ENCODE data around the gene RAP1A. TPM values are rescaled to one million over a fixed set of nuclear protein-coding genes. Genes with fewer than 3 reads are reported as not detected.

RAP1A gene
- total RNA-seq, 4 donors from 2014 or later: 61.4 to 167 (median 95.0) TPM

- TF ChIP-seq CTCF (IDR thresholded peaks at IDR 0.05; ENCODE audit: low read depth): no peak
Observed at GRCh38 chr1:111648806-111649205, 29.2 kb downstream of the RAP1A start.

GRCh38 chr1:111649227-111649626 is 29.6 kb downstream of the RAP1A start:
- TF ChIP-seq CTCF (IDR thresholded peaks at IDR 0.05; ENCODE audit: low read depth): no peak

GRCh38 chr1:111649648-111650047 is 30.1 kb downstream of the RAP1A start:
- TF ChIP-seq CTCF (IDR thresholded peaks at IDR 0.05; ENCODE audit: low read depth): no peak

- TF ChIP-seq CTCF (IDR thresholded peaks at IDR 0.05; ENCODE audit: low read depth): no peak
Observed at GRCh38 chr1:111653709-111654108, 34.1 kb downstream of the RAP1A start.

- TF ChIP-seq CTCF (IDR thresholded peaks at IDR 0.05; ENCODE audit: low read depth): no peak
Observed at GRCh38 chr1:111654839-111655238, 35.2 kb downstream of the RAP1A start.

GRCh38 chr1:111656086-111657017 is 36.8 kb downstream of the RAP1A start:
- no peak for TF ChIP-seq CTCF (IDR thresholded peaks at IDR 0.05; ENCODE audit: low read depth)

- TF ChIP-seq CTCF (IDR thresholded peaks at IDR 0.05; ENCODE audit: low read depth): no peak
Observed at GRCh38 chr1:111658622-111659021, 39.0 kb downstream of the RAP1A start.
